Glutamatergic neuron (in vitro differentiated cells): ENCODE measurements around the gene CS. TPM values are rescaled to one million over a fixed set of nuclear protein-coding genes. Genes with fewer than 3 reads are reported as not detected.

Experiments used
- DNase-seq: peaks from one replicate; pipeline ENCODE4 v3.0.0; 2022
- H3K27ac Mint-ChIP-seq: one replicate; pipeline ENCODE4 v1.8.0; 2020; ENCODE audit warnings: mild to moderate bottlenecking, mixed read lengths, inconsistent platforms; ENCODE audit not compliant: unreplicated experiment
- H3K27me3 Mint-ChIP-seq: one replicate; pipeline ENCODE4 v1.8.0; 2020; ENCODE audit warnings: mild to moderate bottlenecking, moderate library complexity, mixed read lengths, inconsistent platforms; ENCODE audit not compliant: unreplicated experiment
- H3K36me3 Mint-ChIP-seq: one replicate; pipeline ENCODE4 v1.8.0; 2020; ENCODE audit warnings: mild to moderate bottlenecking, mixed read lengths, inconsistent platforms; ENCODE audit not compliant: unreplicated experiment
- H3K4me1 Mint-ChIP-seq: one replicate; pipeline ENCODE4 v1.8.0; 2020; ENCODE audit warnings: mild to moderate bottlenecking, low read depth, mixed read lengths, inconsistent platforms; ENCODE audit not compliant: unreplicated experiment
- H3K4me3 Mint-ChIP-seq: one replicate; pipeline ENCODE4 v1.8.0; 2020; ENCODE audit warnings: mild to moderate bottlenecking, mixed read lengths, inconsistent platforms; ENCODE audit not compliant: unreplicated experiment
- H3K9me3 Mint-ChIP-seq: one replicate; pipeline ENCODE4 v1.8.0; 2020; ENCODE audit warnings: mild to moderate bottlenecking, moderate library complexity, mixed read lengths, inconsistent platforms; ENCODE audit not compliant: unreplicated experiment
- total RNA-seq: library from RNA; stranded (reverse); fragmentation: NEBNext Ultra II Directional; extraction: Animal tissue kit (Norgen Biotek cat#: 25700); gene quantifications from one replicate; pipeline ENCODE4 v1.2.1, GENCODE V29; 2021; ENCODE audit not compliant: unreplicated experiment
- TF ChIP-seq, protein P1 (sequence below): fragments of 200-600 bp; sonication (generic); IDR thresholded peaks from one replicate; pipeline ENCODE4 v1.5.0; 2021; ENCODE audit not compliant: partially characterized antibody, unreplicated experiment

Gene CS
- total RNA-seq, 1 donor from 2014 or later, result 257 TPM

DNA sequence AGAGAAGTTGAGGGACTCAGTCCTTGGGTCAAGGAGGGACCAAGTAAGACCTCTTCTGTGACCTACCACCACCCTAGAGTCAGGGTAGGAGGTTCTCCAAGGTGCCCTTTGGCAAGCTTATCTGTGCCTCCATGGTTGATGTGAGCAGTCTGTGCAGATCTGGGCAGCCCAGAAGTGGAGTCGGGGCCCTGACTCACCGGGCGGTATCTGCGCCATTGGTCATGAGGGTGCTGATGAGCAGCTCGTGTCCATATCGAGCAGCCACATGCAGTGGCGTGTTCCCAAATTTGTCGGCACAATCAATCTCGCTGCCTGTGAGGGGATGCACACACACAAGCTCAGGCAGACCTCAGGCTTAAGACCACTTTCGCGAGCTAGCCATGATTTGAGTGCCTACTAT lies 47.0 kb downstream of the CS start:
- DNase-seq, result no peak
- TF ChIP-seq, protein P1, sequence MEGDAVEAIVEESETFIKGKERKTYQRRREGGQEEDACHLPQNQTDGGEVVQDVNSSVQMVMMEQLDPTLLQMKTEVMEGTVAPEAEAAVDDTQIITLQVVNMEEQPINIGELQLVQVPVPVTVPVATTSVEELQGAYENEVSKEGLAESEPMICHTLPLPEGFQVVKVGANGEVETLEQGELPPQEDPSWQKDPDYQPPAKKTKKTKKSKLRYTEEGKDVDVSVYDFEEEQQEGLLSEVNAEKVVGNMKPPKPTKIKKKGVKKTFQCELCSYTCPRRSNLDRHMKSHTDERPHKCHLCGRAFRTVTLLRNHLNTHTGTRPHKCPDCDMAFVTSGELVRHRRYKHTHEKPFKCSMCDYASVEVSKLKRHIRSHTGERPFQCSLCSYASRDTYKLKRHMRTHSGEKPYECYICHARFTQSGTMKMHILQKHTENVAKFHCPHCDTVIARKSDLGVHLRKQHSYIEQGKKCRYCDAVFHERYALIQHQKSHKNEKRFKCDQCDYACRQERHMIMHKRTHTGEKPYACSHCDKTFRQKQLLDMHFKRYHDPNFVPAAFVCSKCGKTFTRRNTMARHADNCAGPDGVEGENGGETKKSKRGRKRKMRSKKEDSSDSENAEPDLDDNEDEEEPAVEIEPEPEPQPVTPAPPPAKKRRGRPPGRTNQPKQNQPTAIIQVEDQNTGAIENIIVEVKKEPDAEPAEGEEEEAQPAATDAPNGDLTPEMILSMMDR, result no peak
- no peaks in the 10 kb centered on the region for H3K4me1 Mint-ChIP-seq
- no peaks in the 10 kb centered on the region for H3K36me3 Mint-ChIP-seq
- H3K9me3 Mint-ChIP-seq, result peaks cover 3% of the 10 kb centered on the region
- H3K27ac Mint-ChIP-seq, result no peak overlapping the region
- no peaks in the 10 kb centered on the region for H3K27me3 Mint-ChIP-seq
- H3K4me3 Mint-ChIP-seq, result no peak overlapping the region

DNA sequence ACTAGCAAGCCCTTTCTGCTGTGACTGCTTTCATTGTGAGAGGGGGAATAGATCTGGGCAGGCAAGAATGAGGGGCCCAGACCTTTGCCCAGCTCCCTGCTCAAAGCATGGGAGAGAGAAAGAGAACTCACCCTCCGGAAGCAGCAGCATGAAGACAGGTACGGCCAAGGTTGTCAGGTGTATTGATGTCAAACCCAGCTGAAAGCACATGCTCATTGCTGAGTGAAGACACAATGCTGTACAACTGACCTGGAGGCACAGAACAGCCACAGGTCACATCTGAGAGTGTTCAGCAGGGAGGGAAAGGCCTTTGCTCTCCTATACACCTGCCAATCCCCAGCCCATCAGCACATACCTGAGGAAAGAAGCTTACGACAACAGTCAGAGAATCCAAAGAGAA lies 47.5 kb downstream of the CS start:
- H3K9me3 Mint-ChIP-seq, result peaks cover 3% of the 10 kb centered on the region
- H3K27ac Mint-ChIP-seq, result no peak overlapping the region
- no peak for DNase-seq
- no peaks in the 10 kb centered on the region for H3K36me3 Mint-ChIP-seq
- TF ChIP-seq, protein P1, result no peak
- no peak overlapping the region for H3K4me3 Mint-ChIP-seq
- H3K27me3 Mint-ChIP-seq, result peaks cover under 1% of the 10 kb centered on the region
- H3K4me1 Mint-ChIP-seq, result no peaks in the 10 kb centered on the region

DNA sequence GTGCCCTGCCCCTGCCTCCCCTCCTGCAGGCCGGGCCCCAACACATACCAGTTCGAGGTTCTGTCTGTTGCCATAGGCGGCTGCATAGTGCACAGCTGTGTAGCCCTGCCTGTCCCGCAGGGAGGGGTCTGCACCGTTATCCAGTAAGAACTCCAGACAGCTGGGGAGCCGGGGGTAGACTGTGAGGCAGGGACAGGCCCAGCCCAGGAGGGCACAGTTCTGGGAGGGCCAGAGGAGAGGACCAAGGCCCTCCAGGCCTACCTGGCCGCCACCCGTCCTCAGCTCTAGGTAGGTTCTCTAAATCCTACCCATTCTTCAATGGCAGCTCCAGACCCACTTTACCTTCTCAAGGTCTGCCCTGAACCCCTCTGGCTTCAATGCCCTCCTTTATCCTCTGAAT lies 51.4 kb downstream of the CS start:
- TF ChIP-seq, protein P1, result no peak
- peak overlapping the region; percentile 38 for H3K27ac Mint-ChIP-seq
- H3K36me3 Mint-ChIP-seq, result no peaks in the 10 kb centered on the region
- H3K4me1 Mint-ChIP-seq, result no peaks in the 10 kb centered on the region
- H3K4me3 Mint-ChIP-seq, result no peak overlapping the region
- peaks cover 4% of the 10 kb centered on the region for H3K27me3 Mint-ChIP-seq
- H3K9me3 Mint-ChIP-seq, result peaks cover 5% of the 10 kb centered on the region
- no peak for DNase-seq

DNA sequence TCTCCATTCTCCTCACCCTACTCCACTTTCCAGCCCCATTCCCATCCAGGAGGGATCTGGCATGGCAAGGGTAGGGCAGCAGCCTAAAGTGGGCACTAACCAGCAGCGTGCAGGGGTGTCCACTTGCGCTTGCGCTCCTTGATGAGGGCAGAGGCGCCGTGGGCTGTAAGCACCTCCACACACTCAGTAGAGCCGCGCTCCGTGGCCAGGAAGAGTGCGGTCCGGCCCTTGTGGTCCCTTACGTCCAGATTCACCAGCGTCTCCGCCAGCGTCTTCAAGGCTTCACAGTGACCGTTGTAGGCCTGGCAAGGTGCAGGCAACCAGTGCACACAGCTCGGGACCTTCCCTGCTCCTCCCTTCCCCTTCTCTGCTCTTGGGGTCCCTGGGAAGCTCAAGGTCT lies 52.2 kb downstream of the CS start:
- peaks cover 5% of the 10 kb centered on the region for H3K9me3 Mint-ChIP-seq
- H3K27me3 Mint-ChIP-seq, result peaks cover 4% of the 10 kb centered on the region
- H3K4me1 Mint-ChIP-seq, result no peaks in the 10 kb centered on the region
- no peak overlapping the region for H3K27ac Mint-ChIP-seq
- H3K4me3 Mint-ChIP-seq, result no peak overlapping the region
- TF ChIP-seq, protein P1, result no peak
- H3K36me3 Mint-ChIP-seq, result no peaks in the 10 kb centered on the region
- no peak for DNase-seq

DNA sequence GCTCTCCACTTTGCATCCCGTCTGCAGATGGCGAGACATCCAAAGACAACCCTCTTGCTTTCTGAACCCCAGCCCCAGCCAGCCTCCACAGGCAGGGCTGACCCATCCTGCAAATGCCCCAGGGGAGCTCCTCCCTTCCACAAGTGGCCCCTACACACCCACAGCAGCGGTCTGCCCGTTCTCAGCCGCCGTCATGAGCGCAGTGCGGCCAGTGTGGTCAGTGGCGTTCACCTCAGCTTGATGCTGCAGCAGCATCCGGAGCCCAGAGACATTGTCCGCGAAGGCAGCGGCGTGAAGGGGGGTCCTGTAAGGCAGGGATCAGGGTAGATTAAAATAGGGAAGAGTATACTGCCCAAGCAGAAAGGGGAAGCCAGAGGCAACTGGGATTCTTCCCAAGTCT lies 55.6 kb downstream of the CS start:
- TF ChIP-seq, protein P1, result no peak
- Mint-ChIP-seq H3K4me1 (no peaks in the 10 kb centered on the region), H3K4me3 (no peak overlapping the region), H3K27ac (no peak overlapping the region), H3K9me3 (peaks cover 5% of the 10 kb centered on the region), H3K36me3 (no peaks in the 10 kb centered on the region), H3K27me3 (peaks cover 4% of the 10 kb centered on the region)
- DNase-seq, result no peak
